Measurements from ENCODE around the gene TTC28. TPM values are rescaled to one million over a fixed set of nuclear protein-coding genes. Genes with fewer than 3 reads are reported as not detected.

TTC28 gene
- total RNA-seq, 1 donor from 2014 or later = 70.8 TPM

- Mint-ChIP-seq H3K27me3 (ENCODE audit: unreplicated experiment) (no peaks in the 10 kb centered on the region), H3K4me1 (ENCODE audit: unreplicated experiment) (peaks cover 16% of the 10 kb centered on the region), H3K36me3 (ENCODE audit: low read depth, unreplicated experiment) (no peaks in the 10 kb centered on the region), H3K27ac (ENCODE audit: unreplicated experiment) (no peak overlapping the region), H3K9me3 (ENCODE audit: unreplicated experiment) (no peaks in the 10 kb centered on the region), H3K4me3 (ENCODE audit: unreplicated experiment) (no peak overlapping the region)
- TF ChIP-seq, protein P1, sequence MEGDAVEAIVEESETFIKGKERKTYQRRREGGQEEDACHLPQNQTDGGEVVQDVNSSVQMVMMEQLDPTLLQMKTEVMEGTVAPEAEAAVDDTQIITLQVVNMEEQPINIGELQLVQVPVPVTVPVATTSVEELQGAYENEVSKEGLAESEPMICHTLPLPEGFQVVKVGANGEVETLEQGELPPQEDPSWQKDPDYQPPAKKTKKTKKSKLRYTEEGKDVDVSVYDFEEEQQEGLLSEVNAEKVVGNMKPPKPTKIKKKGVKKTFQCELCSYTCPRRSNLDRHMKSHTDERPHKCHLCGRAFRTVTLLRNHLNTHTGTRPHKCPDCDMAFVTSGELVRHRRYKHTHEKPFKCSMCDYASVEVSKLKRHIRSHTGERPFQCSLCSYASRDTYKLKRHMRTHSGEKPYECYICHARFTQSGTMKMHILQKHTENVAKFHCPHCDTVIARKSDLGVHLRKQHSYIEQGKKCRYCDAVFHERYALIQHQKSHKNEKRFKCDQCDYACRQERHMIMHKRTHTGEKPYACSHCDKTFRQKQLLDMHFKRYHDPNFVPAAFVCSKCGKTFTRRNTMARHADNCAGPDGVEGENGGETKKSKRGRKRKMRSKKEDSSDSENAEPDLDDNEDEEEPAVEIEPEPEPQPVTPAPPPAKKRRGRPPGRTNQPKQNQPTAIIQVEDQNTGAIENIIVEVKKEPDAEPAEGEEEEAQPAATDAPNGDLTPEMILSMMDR (IDR thresholded peaks at IDR 0.05; ENCODE audit: unreplicated experiment) = no peak
- no peak for DNase-seq (ENCODE audit: low spot score)
Measured at GRCh38 chr22:28185130-28185529, 494.5 kb downstream of the TTC28 start.

- H3K27ac Mint-ChIP-seq (ENCODE audit: unreplicated experiment) = no peak overlapping the region
Measured at GRCh38 chr22:28183078-28183860, 496.4 kb downstream of the TTC28 start.

GRCh38 chr22:28180804-28181731 is 498.6 kb downstream of the TTC28 start:
- Mint-ChIP-seq H3K4me3 (ENCODE audit: unreplicated experiment) (no peak overlapping the region), H3K36me3 (ENCODE audit: low read depth, unreplicated experiment) (no peaks in the 10 kb centered on the region), H3K27ac (ENCODE audit: unreplicated experiment) (no peak overlapping the region), H3K27me3 (ENCODE audit: unreplicated experiment) (no peaks in the 10 kb centered on the region), H3K4me1 (ENCODE audit: unreplicated experiment) (no peaks in the 10 kb centered on the region), H3K9me3 (ENCODE audit: unreplicated experiment) (no peaks in the 10 kb centered on the region)
- no peak for DNase-seq (ENCODE audit: low spot score)
- TF ChIP-seq, protein P1 (IDR thresholded peaks at IDR 0.05; ENCODE audit: unreplicated experiment) = no peak

More at GRCh38 chr22:28183078-28183860, 496.4 kb downstream of the TTC28 start:
- Mint-ChIP-seq H3K36me3 (ENCODE audit: low read depth, unreplicated experiment) (no peaks in the 10 kb centered on the region), H3K4me1 (ENCODE audit: unreplicated experiment) (peaks cover 11% of the 10 kb centered on the region), H3K4me3 (ENCODE audit: unreplicated experiment) (no peak overlapping the region), H3K9me3 (ENCODE audit: unreplicated experiment) (no peaks in the 10 kb centered on the region), H3K27me3 (ENCODE audit: unreplicated experiment) (no peaks in the 10 kb centered on the region)
- TF ChIP-seq, protein P1 (IDR thresholded peaks at IDR 0.05; ENCODE audit: unreplicated experiment) = no peak
- no peak for DNase-seq (ENCODE audit: low spot score)

- DNase-seq (ENCODE audit: low spot score) = no peak
- TF ChIP-seq, protein P1 (IDR thresholded peaks at IDR 0.05; ENCODE audit: unreplicated experiment) = no peak
- no peaks in the 10 kb centered on the region for H3K4me1 Mint-ChIP-seq (ENCODE audit: unreplicated experiment)
- no peaks in the 10 kb centered on the region for H3K36me3 Mint-ChIP-seq (ENCODE audit: low read depth, unreplicated experiment)
- H3K4me3 Mint-ChIP-seq (ENCODE audit: unreplicated experiment) = no peak overlapping the region
- H3K27ac Mint-ChIP-seq (ENCODE audit: unreplicated experiment) = no peak overlapping the region
- H3K9me3 Mint-ChIP-seq (ENCODE audit: unreplicated experiment) = no peaks in the 10 kb centered on the region
- H3K27me3 Mint-ChIP-seq (ENCODE audit: unreplicated experiment) = no peaks in the 10 kb centered on the region
Measured at GRCh38 chr22:28179392-28179791, 500.2 kb downstream of the TTC28 start.

Measured in endothelial cell (in vitro differentiated cells).